ENCODE data around the gene MAP2K7.

The MAP2K7 gene

DNA sequence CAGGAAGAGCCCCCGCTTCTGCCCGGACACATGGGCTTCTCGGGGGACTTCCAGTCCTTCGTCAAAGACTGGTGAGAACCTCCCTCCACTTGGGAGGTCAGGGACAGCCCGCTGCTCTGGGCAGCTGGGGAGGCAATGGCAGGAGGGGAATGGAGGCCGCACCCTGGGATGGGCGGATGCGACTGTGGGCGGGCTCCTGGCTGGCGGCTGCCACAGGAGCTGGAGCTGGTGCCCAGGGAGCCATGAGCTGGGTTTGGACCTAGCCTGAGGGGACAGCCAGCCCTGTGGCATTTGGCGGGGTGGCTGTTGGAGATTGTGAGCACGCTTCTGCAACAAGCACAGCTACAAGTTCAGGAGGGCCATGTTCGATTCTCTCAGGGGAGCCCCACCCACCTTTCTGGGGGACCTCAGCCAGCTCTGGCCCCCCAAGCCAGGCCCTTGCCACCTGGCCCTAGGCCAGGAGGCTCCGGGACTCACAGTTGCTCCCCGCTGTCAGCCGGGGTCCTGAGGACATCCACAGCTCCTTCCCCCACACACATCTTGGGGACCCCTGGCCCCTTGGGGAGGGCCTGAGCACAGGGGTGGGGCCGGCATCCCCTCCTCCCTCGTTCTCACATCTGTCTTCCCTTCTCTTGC lies 7.9 kb downstream of the MAP2K7 start:
- Histone ChIP-seq H3K27me3 (ENCODE audit: control insufficient read depth, insufficient read depth, low read length) (peaks cover 23% of the 10 kb centered on the region), H3K36me3 (ENCODE audit: control insufficient read depth, insufficient read depth, low read length) (peaks cover 32% of the 10 kb centered on the region), H3K4me3 (ENCODE audit: low read depth, low read length) (no peak overlapping the region), H3K9ac (ENCODE audit: low read length) (no peak overlapping the region), H3K9me3 (ENCODE audit: control insufficient read depth, insufficient read depth, low read depth, low read length) (no peaks in the 10 kb centered on the region), H3K27ac (ENCODE audit: low read depth, low read length) (no peak overlapping the region), H3K4me1 (ENCODE audit: control insufficient read depth, insufficient read depth, low read length) (no peaks in the 10 kb centered on the region)

- Histone ChIP-seq H3K27ac (ENCODE audit: low read depth, low read length) (no peak overlapping the region), H3K4me1 (ENCODE audit: control insufficient read depth, insufficient read depth, low read length) (peaks cover 3% of the 10 kb centered on the region; the same call in 1 of the 2 replicates), H3K27me3 (ENCODE audit: control insufficient read depth, insufficient read depth, low read length) (peaks cover 28% of the 10 kb centered on the region), H3K9me3 (ENCODE audit: control insufficient read depth, insufficient read depth, low read depth, low read length) (no peaks in the 10 kb centered on the region), H3K36me3 (ENCODE audit: control insufficient read depth, insufficient read depth, low read length) (peaks cover 32% of the 10 kb centered on the region), H3K9ac (ENCODE audit: low read length) (no peak overlapping the region), H3K4me3 (ENCODE audit: low read depth, low read length) (no peak overlapping the region)
Observed at GRCh38 chr19:7912144-7912696, 8.5 kb downstream of the MAP2K7 start.

- no peak overlapping the region for H3K27ac ChIP-seq (ENCODE audit: low read depth, low read length)
- H3K4me1 ChIP-seq (ENCODE audit: control insufficient read depth, insufficient read depth, low read length), result peaks cover 6% of the 10 kb centered on the region; the same call in 1 of the 2 replicates
- no peaks in the 10 kb centered on the region for H3K9me3 ChIP-seq (ENCODE audit: control insufficient read depth, insufficient read depth, low read depth, low read length)
- H3K36me3 ChIP-seq (ENCODE audit: control insufficient read depth, insufficient read depth, low read length), result peaks cover 32% of the 10 kb centered on the region
- peaks cover 35% of the 10 kb centered on the region for H3K27me3 ChIP-seq (ENCODE audit: control insufficient read depth, insufficient read depth, low read length)
- H3K4me3 ChIP-seq (ENCODE audit: low read depth, low read length), result no peak overlapping the region
- H3K9ac ChIP-seq (ENCODE audit: low read length), result no peak overlapping the region
Observed at GRCh38 chr19:7912697-7913564, 9.3 kb downstream of the MAP2K7 start.

DNA sequence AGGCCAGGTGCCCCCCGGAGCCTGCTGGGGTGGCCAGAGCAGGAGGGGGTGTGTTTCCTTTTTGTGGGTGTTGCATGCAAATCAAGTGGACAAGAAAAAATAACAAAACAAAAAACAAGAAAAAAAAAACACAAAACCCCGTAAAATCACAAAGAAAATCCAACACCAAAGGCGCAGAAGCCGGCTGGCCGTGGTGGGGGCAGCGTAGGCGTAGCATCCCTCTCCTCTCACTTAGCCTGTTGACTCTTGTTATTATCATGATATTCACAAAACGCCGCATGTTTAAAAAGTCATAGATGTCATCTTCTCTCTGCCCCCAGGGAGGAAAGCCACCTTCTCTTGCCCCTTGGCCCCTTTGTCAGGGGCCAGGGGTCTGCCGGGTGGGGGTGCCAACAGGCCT lies 10.0 kb downstream of the MAP2K7 start:
- H3K4me1 ChIP-seq (ENCODE audit: control insufficient read depth, insufficient read depth, low read length), result peaks cover 6% of the 10 kb centered on the region; the same call in 1 of the 2 replicates
- H3K27ac ChIP-seq (ENCODE audit: low read depth, low read length), result no peak overlapping the region
- H3K4me3 ChIP-seq (ENCODE audit: low read depth, low read length), result no peak overlapping the region
- no peak overlapping the region for H3K9ac ChIP-seq (ENCODE audit: low read length)
- H3K36me3 ChIP-seq (ENCODE audit: control insufficient read depth, insufficient read depth, low read length), result peaks cover 32% of the 10 kb centered on the region
- peaks cover 43% of the 10 kb centered on the region for H3K27me3 ChIP-seq (ENCODE audit: control insufficient read depth, insufficient read depth, low read length)
- no peaks in the 10 kb centered on the region for H3K9me3 ChIP-seq (ENCODE audit: control insufficient read depth, insufficient read depth, low read depth, low read length)

GRCh38 chr19:7914099-7914498 lies 10.4 kb downstream of the MAP2K7 start:
- Histone ChIP-seq H3K4me3 (ENCODE audit: low read depth, low read length) (no peak overlapping the region), H3K27me3 (ENCODE audit: control insufficient read depth, insufficient read depth, low read length) (peaks cover 47% of the 10 kb centered on the region), H3K27ac (ENCODE audit: low read depth, low read length) (no peak overlapping the region), H3K9me3 (ENCODE audit: control insufficient read depth, insufficient read depth, low read depth, low read length) (no peaks in the 10 kb centered on the region), H3K4me1 (ENCODE audit: control insufficient read depth, insufficient read depth, low read length) (peaks cover 6% of the 10 kb centered on the region; the same call in 1 of the 2 replicates), H3K36me3 (ENCODE audit: control insufficient read depth, insufficient read depth, low read length) (peaks cover 31% of the 10 kb centered on the region), H3K9ac (ENCODE audit: low read length) (no peak overlapping the region)

GRCh38 chr19:7914598-7915045 lies 10.9 kb downstream of the MAP2K7 start, which contains the start of gene TGFBR3L:
TSS of gene TGFBR3L (plus strand) at chr19:7914830.
- Histone ChIP-seq H3K27me3 (ENCODE audit: control insufficient read depth, insufficient read depth, low read length) (peaks cover 48% of the 10 kb centered on the region), H3K36me3 (ENCODE audit: control insufficient read depth, insufficient read depth, low read length) (peaks cover 27% of the 10 kb centered on the region), H3K4me3 (ENCODE audit: low read depth, low read length) (peak within 1 kb of the TSS; percentile 65; the same call in 1 of the 2 replicates), H3K9me3 (ENCODE audit: control insufficient read depth, insufficient read depth, low read depth, low read length) (no peaks in the 10 kb centered on the region), H3K9ac (ENCODE audit: low read length) (no peak within 1 kb of the TSS), H3K27ac (ENCODE audit: low read depth, low read length) (no peak within 1 kb of the TSS), H3K4me1 (ENCODE audit: control insufficient read depth, insufficient read depth, low read length) (peaks cover 7% of the 10 kb centered on the region; the same call in 1 of the 2 replicates)

- no peak overlapping the region for H3K9ac ChIP-seq (ENCODE audit: low read length)
- peak overlapping the region; percentile 65 for H3K4me3 ChIP-seq (ENCODE audit: low read depth, low read length)
- peaks cover 10% of the 10 kb centered on the region; the same call in 1 of the 2 replicates for H3K4me1 ChIP-seq (ENCODE audit: control insufficient read depth, insufficient read depth, low read length)
- peaks cover 48% of the 10 kb centered on the region for H3K27me3 ChIP-seq (ENCODE audit: control insufficient read depth, insufficient read depth, low read length)
- peaks cover 20% of the 10 kb centered on the region for H3K36me3 ChIP-seq (ENCODE audit: control insufficient read depth, insufficient read depth, low read length)
- H3K9me3 ChIP-seq (ENCODE audit: control insufficient read depth, insufficient read depth, low read depth, low read length), result no peaks in the 10 kb centered on the region
- no peak overlapping the region for H3K27ac ChIP-seq (ENCODE audit: low read depth, low read length)
Observed at GRCh38 chr19:7915250-7916102, 11.8 kb downstream of the MAP2K7 start.

DNA sequence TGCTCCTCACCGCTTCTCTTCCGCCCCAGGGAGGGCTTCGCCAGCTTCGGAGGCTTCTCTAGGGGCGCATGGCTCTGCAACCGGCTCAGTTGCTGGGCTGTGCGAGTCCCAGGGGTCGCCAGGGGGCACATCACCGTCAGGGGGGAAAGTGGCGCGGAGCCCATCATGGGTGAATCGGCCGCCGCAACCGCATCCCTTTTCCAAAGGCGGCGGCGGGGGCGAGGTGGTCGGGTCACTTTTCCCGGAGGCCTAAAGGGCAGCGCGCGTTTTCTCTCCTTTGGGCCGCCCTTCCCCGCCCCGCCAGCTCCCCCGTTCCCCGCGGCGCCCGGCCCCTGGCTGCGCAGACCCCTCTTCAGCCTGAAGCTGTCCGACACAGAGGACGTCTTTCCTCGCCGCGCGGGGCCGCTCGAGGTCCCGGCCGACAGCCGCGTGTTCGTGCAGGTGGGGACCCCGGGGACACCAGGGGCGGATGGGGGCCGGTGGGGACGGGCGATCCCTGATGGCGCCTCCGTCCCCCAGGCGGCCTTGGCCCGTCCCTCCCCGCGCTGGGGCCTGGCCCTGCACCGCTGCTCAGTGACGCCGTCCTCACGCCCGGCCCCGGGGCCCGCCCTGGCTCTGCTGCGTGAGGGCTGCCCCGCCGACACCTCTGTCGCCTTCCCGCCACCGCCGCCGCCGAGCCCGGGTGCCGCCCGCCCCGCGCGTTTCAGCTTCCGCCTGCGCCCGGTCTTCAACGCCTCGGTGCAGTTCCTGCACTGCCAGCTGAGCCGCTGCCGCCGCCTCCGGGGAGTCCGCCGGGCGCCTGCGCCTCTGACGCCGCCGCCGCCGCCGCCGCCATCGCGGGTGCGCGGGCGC lies 12.7 kb downstream of the MAP2K7 start:
- Histone ChIP-seq H3K27ac (ENCODE audit: low read depth, low read length) (no peak overlapping the region), H3K4me1 (ENCODE audit: control insufficient read depth, insufficient read depth, low read length) (peaks cover 15% of the 10 kb centered on the region; the same call in 1 of the 2 replicates), H3K36me3 (ENCODE audit: control insufficient read depth, insufficient read depth, low read length) (peaks cover 12% of the 10 kb centered on the region), H3K4me3 (ENCODE audit: low read depth, low read length) (peak overlapping the region; percentile 65), H3K27me3 (ENCODE audit: control insufficient read depth, insufficient read depth, low read length) (peaks cover 48% of the 10 kb centered on the region), H3K9me3 (ENCODE audit: control insufficient read depth, insufficient read depth, low read depth, low read length) (no peaks in the 10 kb centered on the region), H3K9ac (ENCODE audit: low read length) (no peak overlapping the region)

DNA sequence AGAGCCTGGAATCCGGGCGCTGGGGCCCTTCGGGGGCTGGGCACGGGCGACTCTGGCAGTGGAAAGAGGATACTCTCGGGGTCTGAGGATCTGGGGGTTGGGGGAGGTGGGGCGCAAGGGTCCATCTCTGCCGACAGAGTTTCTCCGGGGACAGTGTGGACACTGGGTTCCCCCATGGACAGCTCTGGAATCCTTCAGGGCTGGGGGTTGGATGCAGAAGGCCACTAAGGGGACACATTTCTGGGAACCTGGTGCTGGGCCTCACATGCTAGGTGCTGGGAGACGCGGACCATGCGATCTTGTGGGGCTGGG lies 13.2 kb downstream of the MAP2K7 start:
- H3K27me3 ChIP-seq (ENCODE audit: control insufficient read depth, insufficient read depth, low read length), result peaks cover 48% of the 10 kb centered on the region
- H3K4me1 ChIP-seq (ENCODE audit: control insufficient read depth, insufficient read depth, low read length), result peaks cover 16% of the 10 kb centered on the region; the same call in 1 of the 2 replicates
- no peak overlapping the region for H3K27ac ChIP-seq (ENCODE audit: low read depth, low read length)
- peak overlapping the region; percentile 65 for H3K4me3 ChIP-seq (ENCODE audit: low read depth, low read length)
- H3K9ac ChIP-seq (ENCODE audit: low read length), result no peak overlapping the region
- H3K9me3 ChIP-seq (ENCODE audit: control insufficient read depth, insufficient read depth, low read depth, low read length), result no peaks in the 10 kb centered on the region
- H3K36me3 ChIP-seq (ENCODE audit: control insufficient read depth, insufficient read depth, low read length), result peaks cover 8% of the 10 kb centered on the region
